Left lung (tissue), 10 donors: ENCODE results near the gene EPN3. TPM values are rescaled to one million over a fixed set of nuclear protein-coding genes. Genes with fewer than 3 reads are reported as not detected.

Experiments used
- ATAC-seq: fragments of 200-7000 bp; cut with Tn5 transposase; one replicate; pipeline ENCODE4 v1.9.1; 2020; ENCODE audit warnings: moderate library complexity
- DNase-seq, 4 donors: peaks; one replicate each; pipeline ENCODE4 v3.0.0-alpha.2; 2013 to 2020
- H3K27ac ChIP-seq, 2 donors: fragments of 200-600 bp; sonication (generic) in 1 of 2; one replicate each; pipeline versions ENCODE4 v1.5.0 to v1.8.0; 2020 to 2021
- H3K27me3 ChIP-seq, 2 donors: fragments of 200-600 bp; sonication (generic) in 1 of 2; one replicate each; pipeline versions ENCODE4 v1.5.0 to v1.8.0; 2020 to 2021
- H3K36me3 ChIP-seq, 2 donors: fragments of 200-600 bp; sonication (generic) in 1 of 2; one replicate each; pipeline versions ENCODE4 v1.5.0 to v1.8.0; 2020 to 2021
- H3K4me1 ChIP-seq, 2 donors: fragments of 200-600 bp; one replicate each; pipeline ENCODE4 v1.8.0; 2021
- H3K4me3 ChIP-seq, 2 donors: fragments of 200-600 bp; sonication (generic) in 1 of 2; one replicate each; pipeline versions ENCODE4 v1.5.0 to v1.8.0; 2020 to 2021; ENCODE audit warnings: mild to moderate bottlenecking in 1 of 2
- H3K9me3 ChIP-seq, 2 donors: fragments of 200-600 bp; sonication (generic) in 1 of 2; one replicate each; pipeline versions ENCODE4 v1.5.0 to v1.8.0; 2020 to 2021
- CTCF ChIP-seq, 2 donors: fragments of 200-600 bp; sonication (generic) in 1 of 2; IDR thresholded peaks; one replicate each; pipeline versions ENCODE4 v1.5.0 to v1.8.0; 2021; ENCODE audit warnings: antibody characterized with exemption in 2 of 2
- intact Hi-C, 2 donors: fragments of 100-400 bp; cut with DNase I; formaldehyde crosslinking; loops; one replicate each; pipeline versions ENCODE4 v1.11.2 to v1.14.2; 2022
- polyA plus RNA-seq, 6 donors: library from polyadenylated mRNA; unstranded; fragments of 120-200 nt; gene quantifications; one replicate each; pipeline ENCODE4 v1.2.1, GENCODE V29; 2013; ENCODE audit not compliant: insufficient read length in 6 of 6
- total RNA-seq, 2 donors: library from RNA; stranded (reverse); fragmentation: NEBNext Ultra II Directional; extraction: Animal tissue kit (Norgen Biotek cat#: 25700); gene quantifications; one replicate each; pipeline ENCODE4 v1.2.1, GENCODE V29; 2021
- donor health status: DM: no; HTN: yes; CAD: no.
- donor health status: DM: no; HTN: no; CAD: no.

EPN3 gene
- total and polyA plus RNA-seq, 8 donors = 0.55 to 6.4 (median 4.3) TPM

GRCh38 chr17:50520483-50520882, 12.1 kb upstream of the EPN3 start:
- Histone ChIP-seq H3K9me3 (no peaks in the 10 kb centered on the region), H3K4me1 (no peaks in the 10 kb centered on the region), H3K27ac (no peak overlapping the region), H3K4me3 (no peak overlapping the region), H3K27me3 (no peaks in the 10 kb centered on the region), H3K36me3 (no peaks in the 10 kb centered on the region)
- no peak for ATAC-seq
- TF ChIP-seq CTCF (IDR thresholded peaks at IDR 0.05) = no peak
- DNase-seq = no peak
- intact Hi-C loops = no loop called here

- no peaks in the 10 kb centered on the region for H3K36me3 ChIP-seq
- no peaks in the 10 kb centered on the region for H3K9me3 ChIP-seq
- ATAC-seq = peak; percentile 75
- no peaks in the 10 kb centered on the region for H3K27me3 ChIP-seq
- no peak overlapping the region for H3K4me3 ChIP-seq
- no peak for DNase-seq
- intact Hi-C loops = no loop called here
- TF ChIP-seq CTCF (IDR thresholded peaks at IDR 0.05) = no peak
- H3K27ac ChIP-seq = no peak overlapping the region
- no peaks in the 10 kb centered on the region for H3K4me1 ChIP-seq
Observed at GRCh38 chr17:50521514-50521913, 11.0 kb upstream of the EPN3 start.

GRCh38 chr17:50522766-50523165, 9.8 kb upstream of the EPN3 start:
- H3K4me1 ChIP-seq = no peaks in the 10 kb centered on the region
- no peaks in the 10 kb centered on the region for H3K9me3 ChIP-seq
- TF ChIP-seq CTCF (IDR thresholded peaks at IDR 0.05) = no peak
- intact Hi-C loops = no loop called here
- no peak overlapping the region for H3K4me3 ChIP-seq
- H3K36me3 ChIP-seq = no peaks in the 10 kb centered on the region
- no peak overlapping the region for H3K27ac ChIP-seq
- no peak for DNase-seq
- ATAC-seq = no peak
- H3K27me3 ChIP-seq = no peaks in the 10 kb centered on the region

GRCh38 chr17:50523208-50523607, 9.3 kb upstream of the EPN3 start:
- no peak for ATAC-seq
- H3K9me3 ChIP-seq = no peaks in the 10 kb centered on the region
- H3K36me3 ChIP-seq = no peaks in the 10 kb centered on the region
- H3K4me3 ChIP-seq = no peak overlapping the region
- no peaks in the 10 kb centered on the region for H3K27me3 ChIP-seq
- intact Hi-C loops = no loop called here
- no peak for TF ChIP-seq CTCF (IDR thresholded peaks at IDR 0.05)
- H3K4me1 ChIP-seq = no peaks in the 10 kb centered on the region
- no peak overlapping the region for H3K27ac ChIP-seq
- no peak for DNase-seq

GRCh38 chr17:50524838-50525237, 7.7 kb upstream of the EPN3 start:
- no peak for TF ChIP-seq CTCF (IDR thresholded peaks at IDR 0.05)
- intact Hi-C loops = no loop called here
- no peak overlapping the region for H3K4me3 ChIP-seq
- no peaks in the 10 kb centered on the region for H3K9me3 ChIP-seq
- H3K4me1 ChIP-seq = no peaks in the 10 kb centered on the region
- peak in 1 of 4 donors; percentile 67 for DNase-seq
- peaks cover 0 to 9% of the 10 kb centered on the region in 2 donors for H3K27me3 ChIP-seq
- ATAC-seq = no peak
- no peak overlapping the region for H3K27ac ChIP-seq
- no peaks in the 10 kb centered on the region for H3K36me3 ChIP-seq
